Measurements from ENCODE around the gene ZDBF2. TPM values are rescaled to one million over a fixed set of nuclear protein-coding genes. Genes with fewer than 3 reads are reported as not detected.
"Not testable (repeated sequence)": the region's sequence is repeated elsewhere in the genome, so short reads cannot be mapped to it uniquely, and the experiment has no call there.

Gene ZDBF2
- total RNA-seq, 4 donors from 2014 or later, result 10.6 to 14.0 (median 12.1) TPM

DNA sequence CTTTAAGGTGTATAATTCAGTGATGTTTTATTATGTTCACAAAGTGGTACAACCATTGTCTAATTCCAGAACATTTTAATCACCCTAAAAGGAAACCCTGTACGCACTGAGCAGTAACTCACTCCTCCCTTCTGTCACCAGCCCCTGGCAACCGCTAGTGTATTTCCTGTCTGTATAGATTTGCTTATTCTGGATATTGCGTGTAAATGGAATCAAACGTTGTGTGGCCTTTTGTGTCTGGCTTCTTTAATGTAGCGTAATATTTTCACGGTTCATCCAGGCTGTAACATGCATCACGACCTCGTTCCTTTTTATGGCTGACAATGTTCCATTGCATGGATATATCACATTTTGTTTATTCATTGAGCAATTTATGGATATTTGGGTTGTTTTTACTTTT is 8.3 kb downstream of the ZDBF2 start:
- no peak for DNase-seq (ENCODE audit: extremely low spot score)
- Histone ChIP-seq H3K27me3 (peaks cover 0 to 19% (median 0%) of the 10 kb centered on the region in 4 donors), H3K4me3 (no peak overlapping the region), H3K4me1 (no peaks in the 10 kb centered on the region), H3K9me3 (peaks cover 0 to 13% (median 5%) of the 10 kb centered on the region in 4 donors), H3K27ac (replicated peaks in 1 of 4) (no peak overlapping the region), H3K36me3 (peaks cover 0 to 11% (median 2%) of the 10 kb centered on the region in 4 donors)
- 89% methylated on average over 8 of the region's 8 CpGs for WGBS
- intact Hi-C loops (cut with DNase I), result no loop called here
- TF ChIP-seq POLR2AphosphoS5 (IDR thresholded peaks at IDR 0.05) (no peak), EP300 (IDR thresholded peaks at IDR 0.05) (no peak), POLR2A (IDR thresholded peaks at IDR 0.05; ENCODE audit: low read depth) (no peak)
- TF ChIP-seq, protein P1, sequence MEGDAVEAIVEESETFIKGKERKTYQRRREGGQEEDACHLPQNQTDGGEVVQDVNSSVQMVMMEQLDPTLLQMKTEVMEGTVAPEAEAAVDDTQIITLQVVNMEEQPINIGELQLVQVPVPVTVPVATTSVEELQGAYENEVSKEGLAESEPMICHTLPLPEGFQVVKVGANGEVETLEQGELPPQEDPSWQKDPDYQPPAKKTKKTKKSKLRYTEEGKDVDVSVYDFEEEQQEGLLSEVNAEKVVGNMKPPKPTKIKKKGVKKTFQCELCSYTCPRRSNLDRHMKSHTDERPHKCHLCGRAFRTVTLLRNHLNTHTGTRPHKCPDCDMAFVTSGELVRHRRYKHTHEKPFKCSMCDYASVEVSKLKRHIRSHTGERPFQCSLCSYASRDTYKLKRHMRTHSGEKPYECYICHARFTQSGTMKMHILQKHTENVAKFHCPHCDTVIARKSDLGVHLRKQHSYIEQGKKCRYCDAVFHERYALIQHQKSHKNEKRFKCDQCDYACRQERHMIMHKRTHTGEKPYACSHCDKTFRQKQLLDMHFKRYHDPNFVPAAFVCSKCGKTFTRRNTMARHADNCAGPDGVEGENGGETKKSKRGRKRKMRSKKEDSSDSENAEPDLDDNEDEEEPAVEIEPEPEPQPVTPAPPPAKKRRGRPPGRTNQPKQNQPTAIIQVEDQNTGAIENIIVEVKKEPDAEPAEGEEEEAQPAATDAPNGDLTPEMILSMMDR (IDR thresholded peaks at IDR 0.05), result no peak

DNA sequence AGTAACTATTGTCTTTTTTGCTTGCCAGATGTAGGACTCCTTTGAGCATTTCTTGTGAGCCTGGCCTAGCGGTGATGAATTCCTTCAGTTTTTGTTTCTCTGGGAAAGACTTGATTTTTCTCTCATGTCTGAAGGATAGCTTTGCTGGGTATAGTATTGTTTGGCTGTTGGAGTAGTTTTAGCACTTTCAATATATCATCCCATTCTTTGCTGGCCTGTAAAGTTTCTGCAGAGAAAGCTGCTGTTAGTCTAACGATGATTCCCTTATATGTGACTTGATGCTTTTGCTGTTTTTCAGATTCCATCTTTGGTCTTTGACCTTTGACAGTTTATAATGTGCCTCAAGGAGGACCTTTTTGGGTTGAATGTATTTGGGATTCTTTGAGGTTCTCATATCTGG is 12.7 kb downstream of the ZDBF2 start:
- Histone ChIP-seq H3K27me3 (no peaks in the 10 kb centered on the region), H3K36me3 (peaks cover 0 to 14% (median 2%) of the 10 kb centered on the region in 4 donors), H3K9me3 (peaks cover 0 to 13% (median 5%) of the 10 kb centered on the region in 4 donors), H3K4me3 (no peak overlapping the region), H3K4me1 (no peaks in the 10 kb centered on the region), H3K27ac (replicated peaks in 1 of 4) (no peak overlapping the region)
- WGBS, result 96% methylated on average over 2 of the region's 2 CpGs
- DNase-seq (ENCODE audit: extremely low spot score), result no peak
- TF ChIP-seq, protein P1 (IDR thresholded peaks at IDR 0.05), result no peak
- TF ChIP-seq POLR2A (IDR thresholded peaks at IDR 0.05; ENCODE audit: low read depth) (no peak), EP300 (IDR thresholded peaks at IDR 0.05) (no peak), POLR2AphosphoS5 (IDR thresholded peaks at IDR 0.05) (no peak)
- intact Hi-C loops (cut with DNase I), result no loop called here

DNA sequence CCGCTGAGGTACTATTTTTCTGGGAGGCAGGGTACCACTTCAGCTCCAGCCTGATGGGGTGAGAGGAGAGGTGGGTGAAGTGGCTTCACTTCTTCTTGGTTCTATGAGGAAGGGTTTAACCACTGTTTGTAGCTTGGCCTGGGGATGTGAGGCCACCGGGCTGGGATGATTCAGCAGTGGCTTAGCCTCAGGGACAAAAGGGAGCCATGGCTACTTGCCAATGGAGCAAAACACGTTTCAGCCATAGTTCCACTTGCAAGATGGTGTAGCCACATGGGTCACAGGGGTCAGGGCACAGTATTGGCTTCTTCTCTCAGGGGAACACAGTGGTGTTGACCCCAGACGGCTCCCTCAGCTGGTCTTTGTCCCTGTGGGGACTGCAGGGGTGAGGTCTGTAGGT is 14.9 kb downstream of the ZDBF2 start:
- Histone ChIP-seq H3K36me3 (peaks cover 0 to 7% (median 2%) of the 10 kb centered on the region in 4 donors), H3K4me3 (no peak overlapping the region), H3K4me1 (no peaks in the 10 kb centered on the region), H3K9me3 (peaks cover 0 to 13% (median 5%) of the 10 kb centered on the region in 4 donors), H3K27me3 (no peaks in the 10 kb centered on the region), H3K27ac (replicated peaks in 1 of 4) (no peak overlapping the region)
- WGBS, result 92% methylated on average over 1 of the region's 4 CpGs
- no peak for TF ChIP-seq POLR2AphosphoS5 (IDR thresholded peaks at IDR 0.05)
- TF ChIP-seq, protein P1 (IDR thresholded peaks at IDR 0.05), result no peak
- TF ChIP-seq POLR2A (IDR thresholded peaks at IDR 0.05; ENCODE audit: low read depth), result no peak
- TF ChIP-seq EP300 (IDR thresholded peaks at IDR 0.05), result no peak
- intact Hi-C loops (cut with DNase I), result no loop called here
- DNase-seq (ENCODE audit: extremely low spot score), result no peak

DNA sequence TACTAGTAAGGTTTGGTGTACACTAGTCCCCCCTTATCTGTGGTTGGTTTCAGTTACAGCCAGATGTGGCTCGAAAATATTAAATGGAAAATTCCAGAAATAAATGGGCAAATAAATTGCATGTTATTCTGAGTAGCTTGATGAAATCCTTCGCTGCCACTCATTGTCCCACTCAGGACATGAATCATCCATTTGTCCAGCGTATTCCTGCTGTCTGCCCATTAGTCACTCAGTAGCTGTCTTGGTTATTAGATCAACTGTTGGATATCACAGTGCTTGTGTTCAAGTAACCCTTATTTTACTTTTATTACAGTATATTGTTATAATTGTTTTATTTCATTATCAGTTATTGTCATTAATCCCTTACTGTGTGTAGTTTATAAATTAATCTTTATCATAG is 21.7 kb downstream of the ZDBF2 start:
- intact Hi-C loops (cut with DNase I), result no loop called here
- no peak overlapping the region for H3K27ac ChIP-seq (replicated peaks in 1 of 4)
- H3K4me1 ChIP-seq, result no peaks in the 10 kb centered on the region
- H3K4me3 ChIP-seq, result no peak overlapping the region
- peaks cover 0 to 16% (median 5%) of the 10 kb centered on the region in 4 donors for H3K36me3 ChIP-seq
- DNase-seq (ENCODE audit: extremely low spot score), result no peak
- H3K27me3 ChIP-seq, result no peaks in the 10 kb centered on the region
- no peak for TF ChIP-seq EP300 (IDR thresholded peaks at IDR 0.05)
- TF ChIP-seq, protein P1 (IDR thresholded peaks at IDR 0.05), result no peak
- no peak for TF ChIP-seq POLR2A (IDR thresholded peaks at IDR 0.05; ENCODE audit: low read depth)
- no peak for TF ChIP-seq POLR2AphosphoS5 (IDR thresholded peaks at IDR 0.05)
- H3K9me3 ChIP-seq, result no peaks in the 10 kb centered on the region
- 87% methylated on average over 3 of the region's 3 CpGs for WGBS

DNA sequence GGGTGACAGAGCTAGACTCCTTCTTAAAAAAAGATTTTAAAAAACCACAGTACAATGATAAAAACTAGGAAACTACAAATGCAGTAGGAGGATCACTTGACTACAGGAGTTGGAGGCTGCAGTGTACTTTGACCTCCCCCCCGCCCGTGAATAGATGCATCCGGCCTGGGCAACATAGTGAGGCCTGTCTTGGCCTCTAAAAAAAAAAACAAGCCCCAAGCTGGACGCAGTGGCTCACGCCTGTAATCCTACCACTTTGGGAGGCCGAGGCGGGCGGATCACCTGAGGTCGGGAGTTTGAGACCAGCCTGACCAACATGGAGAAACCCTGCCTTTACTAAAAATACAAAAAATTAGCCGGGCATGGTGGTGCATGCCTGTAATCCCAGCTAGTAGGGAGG is 25.1 kb downstream of the ZDBF2 start:
- 87% methylated on average over 10 of the region's 10 CpGs for WGBS
- H3K27me3 ChIP-seq; H3K9me3 ChIP-seq; H3K4me3 ChIP-seq; H3K27ac ChIP-seq (replicated peaks in 1 of 4); DNase-seq (ENCODE audit: extremely low spot score); intact Hi-C loops (cut with DNase I); H3K4me1 ChIP-seq: not testable (repeated sequence)
- peaks cover 0 to 19% (median 9%) of the 10 kb centered on the region in 4 donors for H3K36me3 ChIP-seq

Data from esophagus muscularis mucosa (tissue), 4 donors.